Measurements from ENCODE around the gene PTPRT. TPM values are rescaled to one million over a fixed set of nuclear protein-coding genes. Genes with fewer than 3 reads are reported as not detected.

The PTPRT gene
- total RNA-seq, 1 experiment from 2014 or later = 0.13 TPM

- Histone ChIP-seq H2BK12ac (ENCODE audit: insufficient read length, low read depth, low read length) (no peak overlapping the region), H2AK5ac (ENCODE audit: insufficient read length, low read length) (no peak overlapping the region), H4K20me1 (ENCODE audit: control insufficient read depth, insufficient read depth, insufficient read length) (no peaks in the 10 kb centered on the region), H3K9ac (ENCODE audit: extremely low read depth, insufficient read length, low read length) (no peak overlapping the region), H3K23me2 (ENCODE audit: insufficient read length, low read depth, low read length, poor library complexity, severe bottlenecking) (no peaks in the 10 kb centered on the region), H4K8ac (replicated peaks; ENCODE audit: insufficient read length, low read depth, low read length) (no peak overlapping the region), H3K79me1 (ENCODE audit: insufficient read depth, low read depth, low read length, poor library complexity, severe bottlenecking) (no peaks in the 10 kb centered on the region), H2BK120ac (ENCODE audit: low read depth, low read length, poor library complexity, severe bottlenecking) (no peak overlapping the region), H3K4me1 (ENCODE audit: insufficient read depth, low read length) (no peaks in the 10 kb centered on the region), H3K27ac (ENCODE audit: insufficient read length, low read depth, low read length) (no peak overlapping the region), H3K4me2 (ENCODE audit: insufficient read depth, insufficient read length, low read length) (no peak overlapping the region), H3K18ac (ENCODE audit: insufficient read length, low read depth, low read length) (no peak overlapping the region), H2BK5ac (ENCODE audit: insufficient read length, low read length) (no peak overlapping the region), H2AFZ (ENCODE audit: low read length) (no peak overlapping the region), H3K56ac (ENCODE audit: insufficient read length, low read depth, low read length) (no peak overlapping the region), H3T11ph (ENCODE audit: low read length) (no peak overlapping the region), H3K9me3 (ENCODE audit: control insufficient read depth, low read depth, low read length) (no peaks in the 10 kb centered on the region), H3K4ac (ENCODE audit: low read depth, low read length) (no peak overlapping the region), H3K79me2 (ENCODE audit: insufficient read depth, low read length) (no peaks in the 10 kb centered on the region), H3K14ac (ENCODE audit: insufficient read depth, low read length) (no peak overlapping the region), H2BK15ac (ENCODE audit: low read depth, low read length) (no peak overlapping the region), H3K27me3 (ENCODE audit: insufficient read depth, low read length) (no peaks in the 10 kb centered on the region), H2BK20ac (ENCODE audit: low read depth, low read length, poor library complexity, severe bottlenecking) (no peak overlapping the region), H3K23ac (ENCODE audit: insufficient read length, low read depth, low read length) (no peak overlapping the region), H4K5ac (ENCODE audit: insufficient read length, low read depth, low read length) (no peak overlapping the region), H4K91ac (ENCODE audit: insufficient read length, low read depth, low read length) (no peak overlapping the region)
- H3K9me3 Mint-ChIP-seq = peaks cover 9 to 16% of the 10 kb centered on the region in 2 experiments; a peak in 4 of 5 replicates
- H3K27me3 Mint-ChIP-seq (ENCODE audit: low read depth) = no peaks in the 10 kb centered on the region; the same call in 1 of the 2 replicates
- peaks cover 3 to 16% (median 5%) of the 10 kb centered on the region in 3 experiments; a peak in 5 of 7 replicates for H3K36me3 Mint-ChIP-seq (ENCODE audit: insufficient read depth in 1 of 3, low read depth in 3 of 3)
- TF ChIP-seq CTCF (conservative IDR thresholded peaks at IDR 0.05) = no peak
- no peak overlapping the region for H3K27ac Mint-ChIP-seq
- no peak for DNase-seq
- no peaks in the 10 kb centered on the region for H3K4me1 Mint-ChIP-seq
- WGBS (ENCODE audit: extremely low coverage, insufficient read length, low lambda C conversion rate) = no CpG with 5 or more reads among the region's 2 CpGs
- no peak overlapping the region for H3K4me3 Mint-ChIP-seq
These were observed 617.2 kb downstream of the PTPRT start for GRCh38 chr20:42572320-42573016.
